Natural killer cell (primary cell): ENCODE measurements around the gene PSMB2. TPM values are rescaled to one million over a fixed set of nuclear protein-coding genes. Genes with fewer than 3 reads are reported as not detected.

Experiments used
- ATAC-seq, 3 donors: fragments of 150-1000 bp in 2 of 3; fragments of 200-7000 bp in 1 of 3; cut with Tn5 transposase; 1 replicate in 1 of 3; 2 replicates in 2 of 3; pipeline ENCODE4 v1.10.0; 2021; ENCODE audit warnings: mild to moderate bottlenecking in 2 of 3, moderate library complexity in 2 of 3
- DNase-seq, 2 donors: peaks; one replicate each; pipeline versions ENCODE4 v3.0.0 to v3.0.0-alpha.2; 2013 to 2021; ENCODE audit warnings: mixed read lengths in 1 of 2
- H3K27ac ChIP-seq: one replicate; pipeline ENCODE4 v1.5.1; 2013; ENCODE audit warnings: mild to moderate bottlenecking, low read length
- H3K27me3 ChIP-seq: one replicate; pipeline ENCODE4 v1.6.1; 2013; ENCODE audit warnings: low read length; ENCODE audit not compliant: control insufficient read depth, insufficient read depth
- H3K36me3 ChIP-seq: one replicate; pipeline ENCODE4 v1.6.1; 2013; ENCODE audit warnings: low read length; ENCODE audit not compliant: control insufficient read depth, insufficient read depth
- H3K4me1 ChIP-seq: one replicate; pipeline ENCODE4 v1.6.1; 2013; ENCODE audit warnings: low read length; ENCODE audit not compliant: control insufficient read depth, insufficient read depth
- H3K4me3 ChIP-seq: one replicate; pipeline ENCODE4 v1.5.1; 2013; ENCODE audit warnings: low read length
- H3K9me3 ChIP-seq: one replicate; pipeline ENCODE4 v1.6.1; 2013; ENCODE audit warnings: low read length; ENCODE audit not compliant: control insufficient read depth, insufficient read depth
- H3K27ac Mint-ChIP-seq, 2 donors: one replicate each; pipeline ENCODE4 v1.8.0; 2022; ENCODE audit warnings: mild to moderate bottlenecking in 2 of 2, mixed read lengths in 2 of 2, moderate library complexity in 1 of 2
- H3K27me3 Mint-ChIP-seq, 2 donors: one replicate each; pipeline ENCODE4 v1.8.0; 2022; ENCODE audit warnings: low read depth in 2 of 2, mixed read lengths in 2 of 2
- H3K36me3 Mint-ChIP-seq: one replicate; pipeline ENCODE4 v1.8.0; 2022; ENCODE audit warnings: mixed read lengths
- H3K4me1 Mint-ChIP-seq, 2 donors: one replicate each; pipeline ENCODE4 v1.8.0; 2022; ENCODE audit warnings: mixed read lengths in 2 of 2
- H3K4me3 Mint-ChIP-seq: one replicate; pipeline ENCODE4 v1.8.0; 2022; ENCODE audit warnings: mild to moderate bottlenecking, moderate library complexity, mixed read lengths
- H3K9me3 Mint-ChIP-seq, 2 donors: one replicate each; pipeline ENCODE4 v1.8.0; 2022; ENCODE audit warnings: mixed read lengths in 2 of 2
- CTCF ChIP-seq: fragments of 200-600 bp; IDR thresholded peaks from one replicate; pipeline ENCODE4 v1.8.0; 2022; ENCODE audit warnings: antibody characterized with exemption
- WGBS: methylation state at CpG from one replicate; pipeline ENCODE4 v1.1.7; 2013; ENCODE audit warnings: missing lambda C conversion rate; ENCODE audit not compliant: insufficient coverage; 5-methylcytosine and 5-hydroxymethylcytosine counted together
- intact Hi-C: fragments of 100-400 bp; cut with micrococcal nuclease; formaldehyde crosslinking; loops from one replicate; pipeline ENCODE4 v1.14.2; 2022
- total RNA-seq, 4 donors: library from RNA; stranded (reverse); fragments of 120-200 nt in 1 of 4; gene quantifications; one replicate each; pipeline versions ENCODE4 v1.2.3 to v1.2.4, GENCODE V29; 2013 to 2022

The PSMB2 gene
- total RNA-seq, 3 donors from 2014 or later (not counting 1 experiment from before 2014, with no cell fraction given) = 37.0 to 45.0 (median 37.3) TPM

- no peaks in the 10 kb centered on the region for H3K36me3 Mint-ChIP-seq
- no peak for ATAC-seq
- H3K27ac Mint-ChIP-seq = no peak overlapping the region
- 77% methylated on average over 5 of the region's 5 CpGs for WGBS
- H3K4me3 Mint-ChIP-seq = no peak overlapping the region
- Histone ChIP-seq H3K4me1 (no peaks in the 10 kb centered on the region), H3K27me3 (peaks cover 4% of the 10 kb centered on the region), H3K4me3 (no peak overlapping the region), H3K36me3 (no peaks in the 10 kb centered on the region), H3K9me3 (no peaks in the 10 kb centered on the region), H3K27ac (no peak overlapping the region)
- H3K27me3 Mint-ChIP-seq = peaks cover 4 to 13% of the 10 kb centered on the region in 2 donors
- intact Hi-C loops = no loop called here
- H3K9me3 Mint-ChIP-seq = no peaks in the 10 kb centered on the region
- no peak for DNase-seq
- H3K4me1 Mint-ChIP-seq = no peaks in the 10 kb centered on the region
- TF ChIP-seq CTCF = no peak
Observed at GRCh38 chr1:35683012-35683411, 41.7 kb upstream of the PSMB2 start.

DNA sequence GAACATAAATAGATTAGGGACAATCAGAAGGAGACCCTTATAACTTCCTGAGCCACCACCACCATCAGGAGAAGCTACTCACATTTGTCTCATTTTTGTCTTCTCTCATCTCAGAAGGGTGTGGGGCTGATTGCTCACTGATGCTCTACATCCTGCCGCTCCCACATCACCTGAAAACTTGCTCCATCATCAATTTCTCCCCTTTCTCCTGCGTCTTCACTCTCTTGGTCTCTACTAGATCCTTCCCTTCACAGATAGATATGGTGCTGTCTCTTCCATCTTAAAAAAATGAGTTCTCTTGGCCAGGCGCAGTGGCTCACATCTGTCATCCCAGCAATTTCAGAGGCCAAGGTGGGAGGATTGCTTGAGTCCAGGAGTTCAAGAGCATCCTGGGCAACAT, 38.9 kb upstream of the PSMB2 start:
- intact Hi-C loops = no loop called here
- DNase-seq (no peak), ATAC-seq (no peak)
- WGBS = 89% methylated on average over 3 of the region's 3 CpGs
- H3K36me3 Mint-ChIP-seq = no peaks in the 10 kb centered on the region
- no peak overlapping the region for H3K4me3 Mint-ChIP-seq
- no peaks in the 10 kb centered on the region for H3K9me3 Mint-ChIP-seq
- Histone ChIP-seq H3K4me1 (no peaks in the 10 kb centered on the region), H3K27me3 (peaks cover 4% of the 10 kb centered on the region), H3K36me3 (no peaks in the 10 kb centered on the region), H3K9me3 (no peaks in the 10 kb centered on the region), H3K4me3 (no peak overlapping the region), H3K27ac (no peak overlapping the region)
- no peak for TF ChIP-seq CTCF
- H3K27ac Mint-ChIP-seq = no peak overlapping the region
- H3K4me1 Mint-ChIP-seq = no peaks in the 10 kb centered on the region
- H3K27me3 Mint-ChIP-seq = peaks cover 0 to 16% of the 10 kb centered on the region in 2 donors

DNA sequence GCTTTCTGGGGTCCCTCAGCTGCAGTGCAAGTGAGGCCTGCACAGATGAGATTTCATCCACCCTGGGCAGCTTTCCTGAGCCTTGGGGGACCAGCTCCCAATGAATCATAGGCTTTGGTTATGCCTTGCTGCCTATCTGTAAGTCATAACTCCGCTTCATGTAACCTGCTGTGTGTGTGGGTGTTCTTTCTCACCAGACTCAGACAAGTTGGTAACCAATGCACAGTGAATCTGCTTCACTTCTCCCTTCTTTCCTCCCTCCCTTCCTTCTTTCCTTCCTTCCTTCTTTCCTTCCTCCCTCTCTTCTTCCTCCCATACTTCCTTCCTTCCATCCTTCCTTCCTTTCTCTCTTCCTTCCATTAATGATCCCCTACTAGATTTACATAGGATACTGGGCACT, 34.4 kb upstream of the PSMB2 start:
- Mint-ChIP-seq H3K4me1 (no peaks in the 10 kb centered on the region), H3K36me3 (no peaks in the 10 kb centered on the region), H3K9me3 (no peaks in the 10 kb centered on the region), H3K27me3 (peaks cover 0 to 12% of the 10 kb centered on the region in 2 donors), H3K27ac (no peak overlapping the region), H3K4me3 (no peak overlapping the region)
- TF ChIP-seq CTCF = no peak
- intact Hi-C loops = no loop called here
- DNase-seq = no peak
- no peak overlapping the region for H3K27ac ChIP-seq
- ATAC-seq = no peak
- WGBS = 91% methylated on average over 1 of the region's 1 CpG
- no peaks in the 10 kb centered on the region for H3K27me3 ChIP-seq
- no peaks in the 10 kb centered on the region for H3K9me3 ChIP-seq
- no peak overlapping the region for H3K4me3 ChIP-seq
- H3K4me1 ChIP-seq = no peaks in the 10 kb centered on the region
- H3K36me3 ChIP-seq = no peaks in the 10 kb centered on the region

- H3K27me3 Mint-ChIP-seq = peaks cover 0 to 12% of the 10 kb centered on the region in 2 donors
- WGBS = 72% methylated on average over 5 of the region's 5 CpGs
Observed at GRCh38 chr1:35674111-35674510, 32.8 kb upstream of the PSMB2 start.

More at GRCh38 chr1:35674111-35674510, 32.8 kb upstream of the PSMB2 start:
- Mint-ChIP-seq H3K4me3 (no peak overlapping the region), H3K36me3 (no peaks in the 10 kb centered on the region), H3K9me3 (no peaks in the 10 kb centered on the region), H3K4me1 (no peaks in the 10 kb centered on the region), H3K27ac (no peak overlapping the region)
- H3K4me1 ChIP-seq = no peaks in the 10 kb centered on the region
- no peak overlapping the region for H3K27ac ChIP-seq
- TF ChIP-seq CTCF = no peak
- ATAC-seq = no peak
- DNase-seq = no peak
- H3K9me3 ChIP-seq = no peaks in the 10 kb centered on the region
- no peak overlapping the region for H3K4me3 ChIP-seq
- H3K27me3 ChIP-seq = no peaks in the 10 kb centered on the region
- intact Hi-C loops = no loop called here
- no peaks in the 10 kb centered on the region for H3K36me3 ChIP-seq
